Stimulated activated CD8-positive, alpha-beta memory T cell treated with anti-CD3 and anti-CD28 coated beads, Interleukin-15, amount 100 ng/mL, for 1 hour (primary cell): ENCODE results near the gene ARHGAP28.

Experiments used
- DNase-seq: peaks from one replicate; pipeline ENCODE4 v3.0.0-alpha.2; 2020; ENCODE audit warnings: low read depth

ARHGAP28 gene

GRCh38 chr18:6873040-6873751 lies 143.7 kb downstream of the ARHGAP28 start:
- DNase-seq, result no peak

GRCh38 chr18:6874315-6874714 lies 144.8 kb downstream of the ARHGAP28 start:
- no peak for DNase-seq

DNA sequence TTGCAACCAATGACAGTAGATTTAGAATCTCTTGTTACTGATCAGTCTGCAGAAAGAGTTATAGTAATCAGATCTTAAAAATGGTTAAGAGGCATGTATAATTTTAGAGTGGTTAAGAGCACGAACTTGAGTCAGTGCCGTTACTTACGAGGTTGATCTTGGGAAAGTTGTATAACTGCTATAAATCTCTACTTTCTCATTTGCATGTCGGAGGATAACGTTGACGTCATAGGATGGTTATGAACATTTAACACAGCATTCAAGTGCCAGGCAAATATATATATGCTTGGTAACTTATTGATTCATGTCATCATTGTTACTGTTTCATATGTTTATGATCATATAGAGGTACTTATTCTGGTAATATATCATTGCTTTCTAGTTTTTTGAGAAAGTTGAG lies 146.2 kb downstream of the ARHGAP28 start:
- DNase-seq, result no peak

DNA sequence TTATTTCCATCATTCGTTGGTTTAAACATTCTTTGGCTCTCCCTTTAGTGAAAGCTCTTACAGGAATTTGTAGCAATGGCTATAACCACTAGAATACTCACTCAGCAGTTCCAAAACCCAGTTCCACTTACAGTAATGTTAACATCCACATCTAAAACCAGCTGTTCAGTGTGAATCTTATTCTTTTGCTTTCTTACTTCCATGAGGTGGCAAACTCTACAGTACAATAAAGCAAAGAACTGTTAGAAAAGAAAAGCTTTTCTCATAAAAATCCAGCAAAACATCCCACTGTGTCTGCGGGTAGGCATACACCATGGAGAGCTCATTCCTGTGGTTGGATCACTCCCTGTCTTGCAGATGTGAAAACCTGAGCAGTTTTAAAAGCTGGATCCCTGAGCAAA lies 147.1 kb downstream of the ARHGAP28 start:
- no peak for DNase-seq

- no peak for DNase-seq
Measured at GRCh38 chr18:6877288-6877687, 147.8 kb downstream of the ARHGAP28 start.

DNA sequence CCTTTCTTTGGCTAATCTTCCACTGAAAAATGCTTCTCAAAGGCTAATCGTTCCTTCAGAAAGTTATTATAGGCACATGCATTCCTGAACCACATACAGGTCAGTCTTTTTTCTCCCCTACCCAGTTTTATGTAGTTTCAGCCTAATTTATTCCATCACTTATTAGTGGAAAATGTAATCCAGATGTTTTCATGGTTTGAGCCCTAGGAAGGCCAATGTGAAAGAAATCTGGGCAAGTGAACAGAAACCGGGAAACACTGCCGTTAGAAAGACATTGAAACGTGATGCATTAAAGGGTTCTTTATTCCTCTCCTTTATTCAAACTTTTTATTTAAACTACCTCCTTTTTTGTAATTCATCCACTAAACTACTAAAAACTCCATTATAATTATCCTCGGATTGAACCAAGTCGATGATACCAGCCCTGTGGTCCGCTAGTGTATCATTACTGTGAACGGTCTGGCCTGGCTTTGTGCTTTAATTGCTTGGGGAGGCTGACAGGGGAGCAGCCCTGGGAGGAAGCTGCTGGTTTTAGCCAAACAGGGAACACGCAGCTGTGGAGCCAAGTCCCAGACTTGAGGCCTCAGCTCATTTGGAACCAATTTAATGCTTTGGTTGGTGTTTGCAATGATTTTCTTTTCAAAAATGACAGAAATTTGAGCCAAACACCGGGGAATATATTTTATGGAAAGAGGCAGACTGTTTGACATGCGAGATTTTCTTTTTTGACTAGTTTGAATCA lies 149.2 kb downstream of the ARHGAP28 start:
- DNase-seq, result no peak

DNA sequence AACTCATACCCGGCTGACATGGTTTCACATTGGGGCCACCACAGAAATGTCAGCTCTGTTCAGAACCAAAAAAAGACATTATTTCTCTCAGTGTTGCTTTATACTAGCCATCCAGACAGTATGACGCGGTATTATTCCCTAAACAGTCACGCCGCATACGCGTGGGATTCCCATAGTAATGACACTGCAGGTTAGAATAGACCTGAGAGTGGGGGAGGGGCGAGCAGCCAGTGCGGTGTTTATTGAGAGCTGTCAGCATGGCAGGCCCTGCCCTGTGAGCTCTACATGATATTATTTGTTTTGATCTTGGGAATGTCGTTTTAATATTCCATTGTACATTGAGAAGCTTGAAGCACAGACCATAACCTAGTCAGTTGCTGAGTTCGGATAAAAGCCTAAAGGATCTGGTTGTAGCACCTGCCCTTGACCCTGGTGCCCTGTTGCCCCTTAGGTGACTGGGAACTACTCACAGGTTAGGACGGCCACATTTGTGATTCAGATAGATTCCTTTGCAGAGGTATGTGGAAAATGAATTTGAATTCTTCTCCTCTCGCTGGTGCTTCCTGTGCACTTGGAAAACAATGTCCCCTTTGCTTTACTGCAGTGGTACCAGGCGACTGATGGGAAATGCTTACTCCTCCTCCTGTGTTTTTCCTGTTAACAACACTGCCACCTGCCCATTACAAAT lies 150.1 kb downstream of the ARHGAP28 start:
- no peak for DNase-seq

GRCh38 chr18:6881034-6881820 lies 151.7 kb downstream of the ARHGAP28 start:
- DNase-seq, result no peak

- DNase-seq, result no peak
Measured at GRCh38 chr18:6882401-6882800, 152.9 kb downstream of the ARHGAP28 start.

DNA sequence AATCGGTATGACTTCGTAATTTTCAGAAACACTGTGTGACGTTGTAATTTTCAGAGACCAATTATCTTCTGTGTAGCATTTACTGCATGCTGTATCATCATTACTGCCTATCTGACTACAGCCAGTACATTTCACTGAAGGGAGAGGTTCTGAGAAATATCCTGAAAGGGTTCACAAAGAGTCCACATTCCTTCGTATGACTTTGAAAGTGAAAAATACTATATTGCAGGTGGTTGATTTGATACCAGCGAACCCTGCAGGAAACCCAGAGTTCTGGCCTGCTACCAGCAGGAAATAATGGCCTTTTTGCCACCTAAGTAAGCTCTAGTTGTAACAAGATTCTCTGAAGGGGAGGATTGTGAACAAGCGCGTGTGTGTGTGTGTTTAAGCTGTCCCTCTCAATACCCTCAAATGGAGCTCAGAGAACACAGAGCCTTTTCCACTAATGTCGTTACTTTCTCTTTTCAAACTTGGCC lies 155.5 kb downstream of the ARHGAP28 start:
- DNase-seq, result no peak

GRCh38 chr18:6885992-6886796 lies 156.7 kb downstream of the ARHGAP28 start:
- no peak for DNase-seq

DNA sequence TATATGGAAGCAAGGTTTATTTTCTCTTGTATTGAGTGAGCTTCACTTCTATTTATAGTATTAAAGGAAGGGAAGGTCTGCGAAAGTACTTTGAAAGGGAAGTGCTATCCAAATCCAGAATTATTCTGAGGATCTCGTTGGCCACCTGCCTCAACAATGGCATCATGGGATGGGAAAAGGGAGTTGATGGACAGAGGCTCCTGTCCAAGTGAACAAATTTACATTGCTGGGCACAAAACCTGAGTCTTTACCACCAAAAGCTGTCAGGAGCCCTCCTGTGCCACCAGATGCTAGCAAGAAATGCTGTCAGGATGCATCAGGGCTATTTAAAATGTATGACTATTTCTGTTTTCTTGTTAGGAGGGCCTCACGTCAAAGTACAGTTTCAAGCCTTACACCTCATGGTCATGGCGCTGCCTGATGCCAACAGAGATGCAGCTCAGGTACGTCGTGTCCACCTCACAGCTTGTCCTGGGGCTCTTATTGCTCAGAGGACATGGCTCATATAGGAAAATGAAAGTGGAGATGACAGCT lies 157.3 kb downstream of the ARHGAP28 start:
- no peak for DNase-seq

GRCh38 chr18:6891788-6892187 lies 162.3 kb downstream of the ARHGAP28 start:
- DNase-seq, result no peak

DNA sequence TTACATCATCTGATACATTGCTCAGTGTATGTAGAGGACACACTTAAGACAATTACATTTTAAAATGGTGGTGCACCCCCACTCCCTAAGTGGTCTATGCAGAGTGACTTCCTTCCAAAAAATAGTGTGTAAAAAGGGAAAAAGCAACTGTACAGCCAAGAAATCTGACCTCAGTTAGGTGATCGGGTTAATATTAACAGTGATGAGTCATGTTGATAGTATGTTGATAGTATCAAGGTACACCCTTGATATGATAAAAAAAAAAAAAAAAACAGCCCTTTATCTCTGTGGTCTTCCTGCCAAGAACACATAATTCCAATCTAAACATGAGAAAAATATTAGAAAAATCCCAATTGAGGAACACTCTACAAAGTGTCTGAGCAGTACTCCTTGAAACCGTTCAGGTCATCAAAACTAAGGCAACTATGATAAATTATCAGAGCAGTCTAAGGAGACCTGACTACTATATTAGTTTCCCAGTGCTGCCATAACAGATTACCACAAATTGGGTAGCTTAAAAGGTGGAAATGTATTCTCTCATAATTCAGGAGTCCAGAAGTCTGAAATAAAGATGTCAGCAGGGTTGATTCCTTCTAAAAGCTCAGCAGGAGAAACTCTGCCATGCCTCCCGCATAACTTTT lies 171.9 kb downstream of the ARHGAP28 start:
- no peak for DNase-seq

- no peak for DNase-seq
Measured at GRCh38 chr18:6917072-6917471, 187.6 kb downstream of the ARHGAP28 start.

- no peak for DNase-seq
Measured at GRCh38 chr18:6920099-6920955, 190.8 kb downstream of the ARHGAP28 start.

- no peak for DNase-seq
Measured at GRCh38 chr18:6921571-6921970, 192.1 kb downstream of the ARHGAP28 start.

DNA sequence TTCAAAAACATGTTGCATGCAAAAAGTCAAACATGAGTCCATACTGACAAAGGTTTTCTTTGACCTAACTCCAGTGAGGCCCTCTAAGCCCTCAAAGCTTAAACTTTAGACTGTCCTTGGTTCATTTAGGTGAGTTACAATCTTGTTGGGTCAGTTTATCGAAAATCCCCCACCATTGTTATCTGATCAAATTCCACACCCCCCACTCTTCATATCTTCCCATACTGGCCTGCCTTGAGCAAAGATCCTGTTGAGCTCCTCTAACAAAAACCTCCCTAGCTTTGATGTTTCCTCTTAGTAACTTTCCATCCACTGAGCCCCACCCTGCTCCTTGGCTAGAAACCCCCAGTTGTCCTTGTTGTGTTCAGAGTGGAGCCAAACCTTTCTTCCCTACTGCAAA lies 193.7 kb downstream of the ARHGAP28 start:
- no peak for DNase-seq

DNA sequence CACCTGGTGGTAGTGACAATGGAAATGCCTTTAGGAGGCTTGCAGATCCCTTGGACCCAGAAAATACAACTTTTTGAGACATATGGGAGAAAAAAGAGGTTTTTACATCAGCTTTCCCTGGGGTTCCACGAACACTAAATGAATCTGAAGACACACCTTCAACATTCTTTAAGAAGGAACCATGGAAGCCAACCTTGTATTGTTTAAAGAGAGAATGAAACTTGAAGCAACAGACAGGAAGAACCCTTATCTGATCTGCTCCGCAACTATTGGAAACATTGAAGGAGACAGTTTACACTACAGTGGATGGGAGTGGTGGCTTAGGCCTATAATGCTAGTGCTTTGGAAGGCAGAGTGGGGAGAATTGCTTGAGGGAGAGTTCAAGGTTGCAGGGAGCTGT lies 197.6 kb downstream of the ARHGAP28 start:
- no peak for DNase-seq

- DNase-seq, result no peak
Measured at GRCh38 chr18:6928359-6928758, 198.8 kb downstream of the ARHGAP28 start.
